ENCODE results near the gene ANKMY1.

Gene ANKMY1

GRCh38 chr2:240509667-240510512, 47.9 kb downstream of the ANKMY1 start:
- TF ChIP-seq, protein P1, sequence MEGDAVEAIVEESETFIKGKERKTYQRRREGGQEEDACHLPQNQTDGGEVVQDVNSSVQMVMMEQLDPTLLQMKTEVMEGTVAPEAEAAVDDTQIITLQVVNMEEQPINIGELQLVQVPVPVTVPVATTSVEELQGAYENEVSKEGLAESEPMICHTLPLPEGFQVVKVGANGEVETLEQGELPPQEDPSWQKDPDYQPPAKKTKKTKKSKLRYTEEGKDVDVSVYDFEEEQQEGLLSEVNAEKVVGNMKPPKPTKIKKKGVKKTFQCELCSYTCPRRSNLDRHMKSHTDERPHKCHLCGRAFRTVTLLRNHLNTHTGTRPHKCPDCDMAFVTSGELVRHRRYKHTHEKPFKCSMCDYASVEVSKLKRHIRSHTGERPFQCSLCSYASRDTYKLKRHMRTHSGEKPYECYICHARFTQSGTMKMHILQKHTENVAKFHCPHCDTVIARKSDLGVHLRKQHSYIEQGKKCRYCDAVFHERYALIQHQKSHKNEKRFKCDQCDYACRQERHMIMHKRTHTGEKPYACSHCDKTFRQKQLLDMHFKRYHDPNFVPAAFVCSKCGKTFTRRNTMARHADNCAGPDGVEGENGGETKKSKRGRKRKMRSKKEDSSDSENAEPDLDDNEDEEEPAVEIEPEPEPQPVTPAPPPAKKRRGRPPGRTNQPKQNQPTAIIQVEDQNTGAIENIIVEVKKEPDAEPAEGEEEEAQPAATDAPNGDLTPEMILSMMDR (IDR thresholded peaks at IDR 0.05; ENCODE audit: low read depth, low read length, missing control alignments) = no peak
- H3K4me3 ChIP-seq (ENCODE audit: low read depth, low read length) = no peak overlapping the region
- no peak for DNase-seq (ENCODE audit: low read depth)

DNA sequence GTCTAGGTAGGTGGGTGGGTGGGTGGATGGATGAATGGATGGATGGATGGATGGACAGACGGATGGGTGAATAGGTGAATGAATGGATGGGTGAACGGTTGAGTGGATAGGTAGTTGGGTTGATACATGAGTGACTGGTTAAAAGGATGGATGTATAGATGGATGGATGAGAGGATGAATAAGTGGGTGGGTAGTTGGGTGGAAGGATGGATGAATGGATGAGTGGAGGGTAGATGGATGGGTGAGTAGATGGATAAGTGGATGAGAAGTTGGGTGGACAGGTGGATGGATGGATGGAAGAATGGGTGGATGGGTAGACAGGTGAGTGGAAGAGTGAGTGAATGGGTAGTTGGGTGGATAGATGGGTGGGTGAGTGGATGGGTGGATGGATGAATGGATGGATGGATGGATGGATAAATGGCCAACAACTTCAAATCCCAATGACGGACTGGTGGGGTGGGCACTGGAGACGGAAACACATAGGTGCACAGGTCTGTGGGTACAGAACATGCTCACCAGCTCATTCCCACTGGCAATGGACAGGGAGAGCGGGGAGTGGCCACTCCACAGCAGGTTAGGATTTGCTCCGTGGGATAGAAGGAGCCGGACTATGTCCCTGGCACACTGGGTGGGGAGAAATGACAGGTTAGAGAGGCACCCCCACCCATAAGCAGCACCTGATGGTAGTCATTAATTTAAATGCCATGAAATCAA, 48.8 kb downstream of the ANKMY1 start:
- TF ChIP-seq, protein P1 (IDR thresholded peaks at IDR 0.05; ENCODE audit: low read depth, low read length, missing control alignments) = no peak
- no peak overlapping the region for H3K4me3 ChIP-seq (ENCODE audit: low read depth, low read length)
- DNase-seq (ENCODE audit: low read depth) = no peak

- no peak overlapping the region for H3K4me3 ChIP-seq (ENCODE audit: low read depth, low read length)
- no peak for DNase-seq (ENCODE audit: low read depth)
- TF ChIP-seq, protein P1 (IDR thresholded peaks at IDR 0.05; ENCODE audit: low read depth, low read length, missing control alignments) = no peak
Measured at GRCh38 chr2:240507778-240508251, 50.0 kb downstream of the ANKMY1 start.

DNA sequence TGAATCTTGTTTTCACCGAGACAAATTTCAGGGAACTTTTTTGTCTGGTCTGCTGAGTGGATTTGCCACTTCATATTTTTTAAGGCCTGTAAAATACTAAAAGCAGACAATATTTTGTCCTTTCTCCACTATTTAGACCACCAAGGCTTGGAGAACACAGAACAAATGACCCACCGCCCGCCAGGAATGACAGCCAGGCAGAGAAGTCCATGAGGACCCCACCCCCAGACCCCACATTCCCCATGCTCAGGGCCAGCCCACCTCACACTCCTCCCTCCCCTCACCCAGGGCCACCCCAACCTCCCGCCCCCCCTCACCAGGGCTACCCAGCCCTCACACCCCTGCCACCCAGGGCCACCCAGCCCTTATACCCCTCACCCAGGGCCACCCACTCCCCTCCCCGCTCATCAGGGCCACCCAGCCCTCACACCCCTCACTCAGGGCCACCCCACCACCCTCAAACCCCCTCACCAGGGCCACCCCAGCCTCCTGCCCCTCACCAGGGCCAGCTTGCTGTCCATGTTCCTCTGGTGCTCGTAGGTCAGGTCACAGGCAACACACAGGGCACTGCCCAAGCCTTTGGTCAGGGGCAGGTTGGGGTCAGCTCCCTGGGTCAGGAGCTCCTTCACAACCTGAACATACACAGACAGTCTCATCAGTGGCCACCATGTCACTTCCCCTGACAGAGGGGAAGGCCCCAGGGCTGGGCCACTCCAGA, 50.6 kb downstream of the ANKMY1 start:
- no peak for DNase-seq (ENCODE audit: low read depth)
- TF ChIP-seq, protein P1 (IDR thresholded peaks at IDR 0.05; ENCODE audit: low read depth, low read length, missing control alignments) = no peak
- H3K4me3 ChIP-seq (ENCODE audit: low read depth, low read length) = no peak overlapping the region

GRCh38 chr2:240506406-240507059, 51.3 kb downstream of the ANKMY1 start:
- no peak for DNase-seq (ENCODE audit: low read depth)
- TF ChIP-seq, protein P1 (IDR thresholded peaks at IDR 0.05; ENCODE audit: low read depth, low read length, missing control alignments) = no peak
- H3K4me3 ChIP-seq (ENCODE audit: low read depth, low read length) = no peak overlapping the region

DNA sequence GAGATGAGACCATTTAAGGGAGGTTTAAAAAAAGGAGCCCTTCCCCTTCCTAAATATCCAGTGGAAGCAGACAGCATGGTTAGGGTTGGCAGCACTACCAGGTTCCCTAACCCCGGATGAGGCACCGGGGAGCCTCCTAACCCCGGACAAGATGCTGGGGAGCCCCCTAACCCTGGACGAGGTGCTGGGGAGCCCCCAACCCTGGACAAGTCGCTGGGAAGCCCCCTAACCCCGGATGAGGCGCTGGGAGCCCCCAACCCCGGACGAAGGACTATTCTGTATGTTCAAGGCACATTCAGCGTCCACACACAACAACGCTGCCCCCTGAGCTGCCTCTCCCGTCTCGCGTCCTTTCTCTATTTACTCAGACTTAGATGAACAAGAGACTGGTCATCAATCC, 51.9 kb downstream of the ANKMY1 start:
- no peak overlapping the region for H3K4me3 ChIP-seq (ENCODE audit: low read depth, low read length)
- TF ChIP-seq, protein P1 (IDR thresholded peaks at IDR 0.05; ENCODE audit: low read depth, low read length, missing control alignments) = no peak
- no peak for DNase-seq (ENCODE audit: low read depth)

All from GM12864 (cell line).